Measurements from ENCODE around the gene GSTM5.
"Not testable (repeated sequence)": the region's sequence is repeated elsewhere in the genome, so short reads cannot be mapped to it uniquely, and the experiment has no call there.

GSTM5 gene

GRCh38 chr1:109697861-109698260 lies 14.2 kb upstream of the GSTM5 start:
- DNase-seq: not testable (repeated sequence)

GRCh38 chr1:109702940-109703339 lies 9.1 kb upstream of the GSTM5 start:
- not testable (repeated sequence) for DNase-seq

DNA sequence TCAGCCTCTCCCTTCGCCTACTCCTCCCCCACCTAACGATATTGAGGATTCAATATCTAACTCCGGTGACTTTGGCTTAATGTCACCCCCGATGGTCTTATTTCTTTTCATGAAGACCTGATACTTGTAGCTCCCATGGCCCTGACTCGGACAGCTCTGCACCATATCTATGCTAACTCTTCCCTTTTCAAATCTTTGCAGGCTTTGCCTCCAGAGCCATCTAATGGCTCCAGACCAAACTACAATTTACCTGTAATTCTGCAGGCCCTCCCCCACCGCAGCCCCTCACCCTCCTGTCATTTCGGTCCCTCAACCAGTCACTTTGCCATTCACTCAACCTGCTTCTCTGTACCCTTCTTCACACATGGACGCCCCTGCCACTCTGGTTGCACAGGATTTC lies 7.9 kb upstream of the GSTM5 start:
- no peak for DNase-seq

GRCh38 chr1:109705411-109705810 lies 6.6 kb upstream of the GSTM5 start:
- DNase-seq: no peak

DNA sequence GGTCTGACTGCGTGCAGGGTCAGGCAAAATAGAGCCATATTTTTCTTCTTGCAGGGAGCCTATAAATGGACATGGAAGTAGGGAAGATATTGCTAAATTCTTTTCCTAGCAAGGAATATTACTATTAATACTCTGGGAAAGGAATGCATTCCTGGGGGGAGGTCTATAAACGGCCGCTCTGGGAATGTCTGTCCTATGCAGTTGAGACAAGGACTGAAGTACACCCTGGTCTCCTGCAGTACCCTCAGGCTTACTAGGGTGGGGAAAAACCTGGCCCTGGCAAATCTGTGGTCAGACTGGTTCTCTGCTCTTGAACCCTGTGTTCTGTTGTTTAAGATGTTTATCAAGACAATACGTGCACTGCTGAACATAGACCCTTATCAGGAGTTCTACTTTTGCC lies 3.1 kb upstream of the GSTM5 start:
- not testable (repeated sequence) for DNase-seq

DNA sequence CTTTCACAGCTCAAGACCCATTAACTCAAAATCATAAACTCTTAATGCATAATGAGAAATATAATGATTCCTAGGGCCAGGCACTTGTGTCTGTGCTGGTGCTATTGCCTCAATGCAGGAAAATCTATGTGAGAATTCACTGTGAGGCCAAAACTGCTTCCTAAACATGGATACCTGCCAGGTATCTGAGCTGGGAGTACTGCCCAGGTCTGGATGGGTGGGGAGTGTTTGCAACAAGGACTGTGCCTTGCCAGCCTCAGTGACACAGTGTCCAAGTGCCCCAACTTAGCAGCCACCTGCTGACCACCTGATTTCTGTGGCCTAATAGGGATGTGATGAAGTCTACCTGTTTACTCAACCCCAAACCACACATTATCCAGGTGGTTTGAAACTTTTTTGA lies 2.2 kb upstream of the GSTM5 start:
- DNase-seq: not testable (repeated sequence)

DNA sequence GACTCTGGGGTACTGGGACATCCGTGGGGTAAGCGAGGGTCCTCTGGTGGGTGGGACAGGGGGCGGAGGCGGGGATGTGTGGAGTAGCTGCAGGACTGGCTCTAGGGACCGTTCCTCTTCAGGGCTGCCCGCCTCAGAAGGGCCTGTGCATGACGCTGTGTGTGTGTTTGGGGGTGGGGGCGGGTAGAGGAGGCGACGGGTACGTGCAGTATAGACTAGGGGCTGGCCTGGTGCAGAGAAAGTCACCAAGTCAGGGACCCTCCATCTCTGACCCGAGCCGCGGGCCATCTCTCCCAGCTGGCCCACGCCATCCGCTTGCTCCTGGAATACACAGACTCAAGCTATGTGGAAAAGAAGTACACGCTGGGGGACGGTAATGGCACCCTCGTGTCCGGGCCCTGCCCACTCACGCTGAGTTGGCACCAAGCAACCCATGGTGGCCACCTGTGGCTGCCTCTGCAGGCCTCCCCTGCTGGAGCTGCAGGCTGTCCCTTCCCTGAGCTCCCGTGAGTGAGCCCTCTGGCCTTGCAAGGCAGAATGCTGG lies 342 bp downstream of the GSTM5 start:
- DNase-seq: no peak

DNA sequence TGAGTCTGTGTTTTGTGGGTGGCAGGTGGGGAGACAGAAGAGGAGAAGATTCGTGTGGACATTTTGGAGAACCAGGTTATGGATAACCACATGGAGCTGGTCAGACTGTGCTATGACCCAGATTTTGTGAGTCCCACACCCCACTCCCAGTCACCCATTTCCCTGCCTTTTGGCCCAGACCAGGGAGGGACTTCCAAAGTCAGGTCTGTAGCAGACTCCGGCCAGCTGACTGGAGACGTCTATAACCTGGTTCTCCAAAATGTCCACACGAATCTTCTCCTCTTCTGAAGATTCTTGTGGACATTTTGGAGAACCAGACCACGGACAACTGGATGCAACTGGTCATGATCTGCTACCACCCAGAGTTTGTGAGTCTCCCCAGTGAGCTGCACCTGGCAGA lies 1.6 kb downstream of the GSTM5 start:
- DNase-seq: no peak

DNA sequence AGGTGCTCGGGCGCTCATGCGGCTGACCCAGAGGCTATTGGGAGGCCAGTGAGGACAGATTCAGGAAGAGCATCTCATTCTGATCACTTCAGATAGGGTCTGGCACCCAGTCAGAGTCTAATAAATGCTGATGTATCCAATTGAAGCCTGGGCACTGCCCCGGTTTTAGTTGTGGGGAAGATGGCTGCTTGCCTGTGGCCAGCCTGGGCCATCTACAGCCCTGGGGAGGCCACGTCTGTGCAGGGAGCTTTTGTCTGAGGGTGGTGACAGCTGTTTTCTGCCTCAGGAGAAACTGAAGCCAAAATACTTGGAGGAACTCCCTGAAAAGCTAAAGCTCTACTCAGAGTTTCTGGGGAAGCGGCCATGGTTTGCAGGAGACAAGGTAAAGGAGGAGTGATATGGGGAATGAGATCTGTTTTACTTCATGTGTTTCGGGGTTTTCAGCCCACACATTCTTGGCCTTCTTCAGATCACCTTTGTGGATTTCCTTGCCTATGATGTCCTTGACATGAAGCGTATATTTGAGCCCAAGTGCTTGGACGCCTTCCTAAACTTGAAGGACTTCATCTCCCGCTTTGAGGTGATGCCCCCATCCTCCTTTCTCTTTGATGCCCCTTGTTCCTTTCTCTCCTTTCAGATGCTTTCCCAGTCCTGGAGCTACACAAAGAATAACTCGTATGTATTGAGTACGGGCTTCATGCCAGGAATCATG lies 2.8 kb downstream of the GSTM5 start:
- DNase-seq: no peak

- DNase-seq: no peak
Measured at GRCh38 chr1:109716121-109716520, 4.1 kb downstream of the GSTM5 start.

DNA sequence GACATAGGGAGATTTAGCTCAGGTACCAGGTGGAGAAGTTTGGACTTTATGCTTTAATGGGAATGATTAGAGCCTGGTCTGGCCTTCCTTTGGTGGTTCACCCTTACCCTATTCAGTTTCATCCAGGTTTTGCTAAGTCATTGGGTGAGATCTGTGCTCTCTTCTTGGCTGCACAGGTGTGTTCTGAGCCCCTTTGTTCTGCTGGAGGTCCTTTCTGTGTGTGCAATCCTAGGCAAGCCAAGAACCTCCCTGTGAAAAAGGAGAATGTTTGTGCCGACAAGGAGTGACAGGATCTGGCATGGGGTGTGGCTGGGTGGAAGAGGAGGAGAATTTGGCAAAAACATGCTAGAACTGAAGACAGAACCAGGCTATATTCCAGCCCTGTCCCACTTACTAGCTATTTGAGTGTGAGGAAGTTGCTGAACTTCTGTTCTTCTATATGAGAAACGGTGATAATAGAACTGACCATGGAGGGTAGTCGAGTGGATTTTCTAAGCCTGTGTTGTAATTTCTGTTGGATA lies 4.6 kb downstream of the GSTM5 start:
- no peak for DNase-seq

DNA sequence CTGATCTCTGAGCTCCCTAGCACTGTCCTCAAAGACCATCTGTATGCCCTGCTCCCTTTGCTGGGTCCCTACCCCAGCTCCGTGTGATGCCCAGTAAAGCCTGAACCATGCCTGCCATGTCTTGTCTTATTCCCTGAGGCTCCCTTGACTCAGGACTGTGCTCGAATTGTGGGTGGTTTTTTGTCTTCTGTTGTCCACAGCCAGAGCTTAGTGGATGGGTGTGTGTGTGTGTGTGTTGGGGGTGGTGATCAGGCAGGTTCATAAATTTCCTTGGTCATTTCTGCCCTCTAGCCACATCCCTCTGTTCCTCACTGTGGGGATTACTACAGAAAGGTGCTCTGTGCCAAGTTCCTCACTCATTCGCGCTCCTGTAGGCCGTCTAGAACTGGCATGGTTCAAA lies 5.7 kb downstream of the GSTM5 start:
- DNase-seq: no peak

DNA sequence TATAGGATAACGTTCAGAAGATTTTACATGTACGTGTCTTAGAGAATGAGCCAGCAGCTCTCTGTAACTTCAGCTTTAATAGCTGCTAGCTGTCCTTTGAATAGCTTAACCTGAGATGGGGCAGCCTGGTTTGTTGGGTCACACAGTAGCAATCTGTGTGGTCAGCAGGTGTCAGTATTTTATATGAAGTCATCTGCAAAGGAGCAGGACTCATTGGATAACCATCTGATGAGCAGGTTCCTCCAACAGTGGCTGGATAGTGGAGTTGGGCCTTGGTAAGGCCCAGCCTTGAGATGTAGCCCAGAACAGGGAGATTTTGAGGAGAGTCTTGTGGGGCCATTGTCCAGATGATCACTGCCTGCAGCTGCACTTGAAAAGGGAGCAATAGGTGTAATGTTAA lies 6.4 kb downstream of the GSTM5 start:
- DNase-seq: no peak

DNA sequence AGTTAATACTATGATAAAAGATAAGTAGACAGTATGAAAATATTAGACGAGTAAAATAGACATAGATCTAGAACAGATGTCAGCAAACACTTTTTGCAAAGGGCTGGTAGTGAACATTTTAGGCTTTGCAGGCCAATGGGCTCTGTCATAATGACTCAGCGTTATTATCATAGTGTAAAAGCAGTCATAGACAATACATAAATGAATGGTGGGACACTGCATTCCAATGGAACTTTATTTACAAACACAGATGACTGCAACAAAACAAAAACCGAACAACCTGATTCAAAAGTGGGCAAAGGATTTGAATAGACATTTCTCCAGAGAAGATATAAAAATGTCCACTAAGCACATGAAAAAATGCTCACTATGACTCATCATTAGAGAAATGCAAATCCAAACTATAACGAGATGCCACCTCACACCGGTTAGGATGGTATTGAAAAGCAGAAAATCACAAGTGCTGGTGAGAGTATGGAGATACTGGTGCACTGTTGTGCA lies 7.3 kb downstream of the GSTM5 start:
- DNase-seq: no peak

GRCh38 chr1:109721042-109721441 lies 9.0 kb downstream of the GSTM5 start:
- DNase-seq: no peak

GRCh38 chr1:109721971-109722370 lies 9.9 kb downstream of the GSTM5 start:
- DNase-seq: no peak

DNA sequence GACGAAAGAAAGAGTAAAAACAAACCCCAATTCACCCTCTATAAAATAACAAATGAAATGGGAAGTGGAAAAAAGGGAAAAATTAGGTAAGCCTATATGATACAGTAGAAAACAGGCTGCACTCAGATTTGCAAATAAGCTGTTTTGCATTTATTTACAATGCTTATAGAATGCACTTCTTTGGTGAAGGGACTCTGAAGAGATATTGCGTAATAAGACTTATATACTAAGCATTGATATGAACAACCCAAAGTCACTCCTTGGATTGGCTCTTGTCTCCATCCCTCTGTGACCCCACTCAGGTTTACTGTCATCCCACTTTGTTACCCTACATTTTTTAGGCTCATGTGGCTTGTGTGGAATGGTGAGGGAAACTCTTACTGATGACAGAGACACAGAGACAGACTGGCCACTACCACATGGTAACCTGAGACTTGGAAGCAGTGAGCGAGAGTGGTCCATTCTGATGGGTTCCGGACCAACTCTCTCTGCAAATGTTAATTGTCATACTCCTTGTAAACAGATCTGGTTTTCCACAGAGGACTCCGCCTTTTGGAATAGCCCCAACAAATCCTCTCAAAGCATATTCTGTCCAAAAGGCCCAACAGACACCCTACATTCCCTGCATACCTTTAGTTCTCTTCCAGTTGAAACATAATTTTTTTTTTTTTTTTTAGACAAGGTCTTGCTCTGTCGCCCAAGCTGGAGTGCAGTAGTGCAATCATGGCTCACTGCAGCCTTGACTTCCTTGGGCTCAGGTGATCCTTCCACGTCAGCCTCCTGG lies 11.0 kb downstream of the GSTM5 start:
- DNase-seq: no peak

DNA sequence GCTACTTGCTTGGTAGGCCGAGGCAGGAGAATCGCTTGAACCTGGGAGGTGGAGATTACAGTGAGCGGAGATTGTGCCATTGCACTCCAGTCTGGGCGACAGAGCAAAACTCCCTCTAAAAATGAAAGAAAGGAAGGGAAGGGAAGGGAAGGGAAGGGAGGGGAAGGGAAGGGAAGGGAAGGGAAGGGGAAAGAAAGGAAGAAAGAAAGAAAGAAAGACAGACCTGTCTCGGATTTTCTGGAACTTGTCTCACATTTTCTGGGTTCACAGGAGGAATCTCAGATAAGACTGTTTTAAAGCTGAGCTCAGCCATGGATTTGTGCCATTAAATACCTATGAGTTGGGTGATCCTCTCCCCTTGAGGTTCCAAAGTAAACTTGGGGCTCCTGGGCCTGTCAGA lies 12.9 kb downstream of the GSTM5 start:
- DNase-seq: no peak

DNA sequence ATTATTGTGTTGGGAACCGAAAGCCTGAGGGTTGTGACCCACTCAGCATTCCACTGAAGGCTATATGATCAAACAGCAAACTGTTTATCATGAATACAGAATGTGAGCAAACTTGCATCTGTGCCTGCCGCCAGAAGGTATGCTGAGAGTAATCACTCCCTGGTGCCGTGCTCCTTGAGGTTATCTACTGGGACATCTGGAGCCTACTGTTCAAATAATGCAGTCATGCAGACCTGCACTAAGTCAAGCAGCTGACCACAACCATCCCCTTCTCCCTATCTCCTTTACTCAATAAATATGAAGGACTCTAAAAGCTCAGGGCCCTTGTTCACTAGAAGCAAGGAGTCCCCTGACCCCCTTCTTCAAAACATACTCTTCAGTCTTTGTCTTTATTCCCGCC lies 13.5 kb downstream of the GSTM5 start:
- DNase-seq: no peak

- DNase-seq: no peak
Measured at GRCh38 chr1:109726007-109726406, 14.0 kb downstream of the GSTM5 start.

GRCh38 chr1:109726728-109727373 lies 14.8 kb downstream of the GSTM5 start:
- no peak for DNase-seq

- DNase-seq: no peak
Measured at GRCh38 chr1:109728870-109729269, 16.8 kb downstream of the GSTM5 start.

DNA sequence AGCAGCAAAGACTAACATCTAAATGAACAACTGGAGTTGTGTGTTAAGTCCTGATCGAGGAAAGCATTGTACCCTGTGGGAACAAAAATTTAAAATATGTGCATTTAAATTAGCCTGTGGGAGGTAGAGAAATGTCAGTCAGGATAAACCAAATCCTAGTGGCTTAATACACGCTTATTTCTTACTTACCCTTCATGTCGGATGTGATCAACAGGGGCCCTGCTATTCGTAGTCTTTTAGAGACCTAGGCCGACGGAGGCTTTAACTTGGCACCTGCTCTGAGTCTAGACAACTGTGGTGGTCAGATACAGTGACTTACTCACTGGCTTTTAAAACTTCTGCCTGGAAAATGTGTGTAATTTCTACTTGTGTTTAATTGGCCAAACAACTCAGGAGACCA lies 18.6 kb downstream of the GSTM5 start:
- DNase-seq: no peak
